Gastroesophageal sphincter (tissue), 4 donors: Measurements from ENCODE around the gene DGKE. TPM values are rescaled to one million over a fixed set of nuclear protein-coding genes. Genes with fewer than 3 reads are reported as not detected.

Source experiments
- ATAC-seq: fragments of 150-250 bp; one replicate; pipeline ENCODE4 v1.9.1; 2016; ENCODE audit warnings: mild to moderate bottlenecking, moderate library complexity
- H3K27ac ChIP-seq, 4 donors: fragments of 200-600 bp; sonication (generic) in 3 of 4; 1 replicate in 3 of 4; 2 replicates in 1 of 4; pipeline ENCODE4 v1.5.1; 2016 to 2019
- H3K27me3 ChIP-seq: fragments of 200-600 bp; sonication (generic); one replicate; pipeline ENCODE4 v1.5.1; 2019
- H3K36me3 ChIP-seq, 2 donors: fragments of 200-600 bp; sonication (generic); one replicate each; pipeline ENCODE4 v1.5.1; 2019; ENCODE audit warnings: control low read depth in 1 of 2
- H3K4me1 ChIP-seq, 3 donors: fragments of 200-600 bp; sonication (generic); 1 replicate in 2 of 3; 2 replicates in 1 of 3; pipeline ENCODE4 v1.5.1; 2016 to 2019; ENCODE audit warnings: control low read depth in 2 of 3
- H3K4me3 ChIP-seq, 2 donors: fragments of 200-600 bp; sonication (generic); one replicate each; pipeline ENCODE4 v1.5.1; 2019; ENCODE audit warnings: mild to moderate bottlenecking in 1 of 2, moderate library complexity in 1 of 2
- H3K9me3 ChIP-seq, 3 donors: fragments of 200-600 bp; sonication (generic); one replicate each; pipeline ENCODE4 v1.5.1; 2017 to 2019; ENCODE audit warnings: control low read depth in 2 of 3
- CTCF ChIP-seq, 4 experiments: fragments of 200-600 bp in 2 of 4; fragments of 450-650 bp in 2 of 4; sonication (generic) in 1 of 4; IDR thresholded peaks; one replicate each; pipeline ENCODE4 v1.5.1; 2017 to 2019; ENCODE audit warnings: antibody characterized with exemption in 4 of 4, mild to moderate bottlenecking in 2 of 4, moderate library complexity in 2 of 4
- EP300 ChIP-seq: sonication (generic); formaldehyde crosslinking; IDR thresholded peaks from one replicate; pipeline ENCODE4 v1.6.1; 2017; ENCODE audit warnings: antibody characterized with exemption, mild to moderate bottlenecking
- POLR2A ChIP-seq, 2 donors: fragments of 450-650 bp; IDR thresholded peaks; one replicate each; pipeline ENCODE4 v1.6.1; 2017; ENCODE audit warnings: antibody characterized with exemption in 2 of 2, mild to moderate bottlenecking in 2 of 2, moderate library complexity in 1 of 2
- POLR2AphosphoS5 ChIP-seq: sonication (generic); formaldehyde crosslinking; IDR thresholded peaks from one replicate; pipeline ENCODE4 v1.6.1; 2017; ENCODE audit warnings: antibody characterized with exemption
- WGBS, 2 donors: methylation state at CpG; one replicate each; pipeline ENCODE4 v1.1.5; 2018; ENCODE audit warnings: low coverage in 1 of 2; 5-methylcytosine and 5-hydroxymethylcytosine counted together
- total RNA-seq, 4 donors: library from RNA; depleted of rRNA; stranded (reverse); fragments of >200 nt; gene quantifications; one replicate each; pipeline ENCODE4 v1.1.0, GENCODE V29; 2016

Gene DGKE
- total RNA-seq, 4 donors from 2014 or later = 8.4 to 12.5 (median 9.7) TPM

- no peak for TF ChIP-seq POLR2A (IDR thresholded peaks at IDR 0.05)
- TF ChIP-seq CTCF (IDR thresholded peaks at IDR 0.05) = no peak
- TF ChIP-seq EP300 = no peak
- TF ChIP-seq POLR2AphosphoS5 = no peak
- Histone ChIP-seq H3K27me3 (no peaks in the 10 kb centered on the region), H3K4me1 (no peaks in the 10 kb centered on the region), H3K36me3 (peaks cover 0 to 100% of the 10 kb centered on the region in 2 donors), H3K4me3 (no peak overlapping the region), H3K9me3 (no peaks in the 10 kb centered on the region), H3K27ac (no peak overlapping the region)
- no peak for ATAC-seq
- WGBS, 2 donors = 89 to 98% methylated on average over 8 of the region's 14 CpGs
These were observed 63.9 kb downstream of the DGKE start for GRCh38 chr17:56897646-56898424.

- H3K36me3 ChIP-seq = peaks cover 0 to 100% of the 10 kb centered on the region in 2 donors
- no CpG with 5 or more reads among the region's 9 CpGs for WGBS, 2 donors
- ATAC-seq = no peak
These were observed 64.9 kb downstream of the DGKE start for GRCh38 chr17:56898874-56899273.

GRCh38 chr17:56899403-56899802 is 65.5 kb downstream of the DGKE start:
- Histone ChIP-seq H3K36me3 (peaks cover 0 to 100% of the 10 kb centered on the region in 2 donors), H3K4me1 (no peaks in the 10 kb centered on the region), H3K27ac (no peak overlapping the region), H3K4me3 (no peak overlapping the region), H3K9me3 (no peaks in the 10 kb centered on the region), H3K27me3 (no peaks in the 10 kb centered on the region)
- no peak for ATAC-seq
- no peak for TF ChIP-seq CTCF (IDR thresholded peaks at IDR 0.05)
- no peak for TF ChIP-seq POLR2A (IDR thresholded peaks at IDR 0.05)
- no peak for TF ChIP-seq POLR2AphosphoS5
- no peak for TF ChIP-seq EP300
- 93 to 100% methylated on average over 2 to 5 of the region's 7 CpGs for WGBS, 2 donors

More at GRCh38 chr17:56898874-56899273, 64.9 kb downstream of the DGKE start:
- Histone ChIP-seq H3K4me1 (no peaks in the 10 kb centered on the region), H3K9me3 (no peaks in the 10 kb centered on the region), H3K27ac (no peak overlapping the region), H3K4me3 (no peak overlapping the region), H3K27me3 (no peaks in the 10 kb centered on the region)
- TF ChIP-seq EP300 (no peak), POLR2AphosphoS5 (no peak), CTCF (IDR thresholded peaks at IDR 0.05) (no peak), POLR2A (IDR thresholded peaks at IDR 0.05) (no peak)

GRCh38 chr17:56902348-56902747 is 68.4 kb downstream of the DGKE start:
- Histone ChIP-seq H3K9me3 (no peaks in the 10 kb centered on the region), H3K4me1 (no peaks in the 10 kb centered on the region), H3K4me3 (no peak overlapping the region), H3K27ac (no peak overlapping the region), H3K27me3 (no peaks in the 10 kb centered on the region), H3K36me3 (peaks cover 0 to 100% of the 10 kb centered on the region in 2 donors)
- WGBS, 2 donors = 67 to 89% methylated on average over 2 to 4 of the region's 4 CpGs
- TF ChIP-seq POLR2A (IDR thresholded peaks at IDR 0.05) (no peak), CTCF (IDR thresholded peaks at IDR 0.05) (no peak), POLR2AphosphoS5 (no peak)
- no peak for ATAC-seq

GRCh38 chr17:56903560-56903959 is 69.6 kb downstream of the DGKE start:
- Histone ChIP-seq H3K4me3 (no peak overlapping the region), H3K27me3 (no peaks in the 10 kb centered on the region), H3K27ac (no peak overlapping the region), H3K36me3 (peaks cover 0 to 100% of the 10 kb centered on the region in 2 donors), H3K4me1 (peaks cover 0 to 8% (median 1%) of the 10 kb centered on the region in 3 donors), H3K9me3 (no peaks in the 10 kb centered on the region)
- WGBS, 2 donors = 91 to 93% methylated on average over 3 to 5 of the region's 5 CpGs
- ATAC-seq = no peak
- TF ChIP-seq CTCF (IDR thresholded peaks at IDR 0.05) (no peak), POLR2A (IDR thresholded peaks at IDR 0.05) (no peak), POLR2AphosphoS5 (no peak)
